ENCODE measurements around the gene CSTA.

The CSTA gene

GRCh38 chr3:122322095-122323075, 2.7 kb upstream of the CSTA start:
- DNase-seq: peak; percentile 47 to 51

GRCh38 chr3:122325769-122326168, 721 bp downstream of the CSTA start:
- no peak for DNase-seq

GRCh38 chr3:122331886-122332285, 6.8 kb downstream of the CSTA start:
- DNase-seq: no peak

DNA sequence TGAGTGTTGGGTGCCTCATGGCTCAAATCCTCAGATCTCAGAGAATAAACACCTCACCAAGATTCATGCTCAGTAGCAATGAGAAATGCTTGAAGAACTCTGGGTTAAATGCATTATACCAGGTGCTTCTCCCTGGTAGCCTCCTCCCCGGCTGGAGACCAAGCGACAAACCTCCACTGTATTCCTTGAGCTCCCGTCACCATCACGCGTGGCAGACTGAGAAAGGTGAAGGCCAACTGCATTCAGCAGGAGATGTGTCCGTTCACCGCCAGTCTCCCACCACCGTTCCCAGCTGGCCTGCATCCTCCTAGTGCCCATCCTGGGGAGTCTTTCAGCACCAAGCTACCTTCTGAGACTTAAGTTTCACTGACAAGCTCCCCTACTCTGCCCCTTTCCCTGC, 7.5 kb downstream of the CSTA start:
- no peak for DNase-seq

GRCh38 chr3:122342803-122343202, 17.8 kb downstream of the CSTA start:
- no peak for DNase-seq

DNA sequence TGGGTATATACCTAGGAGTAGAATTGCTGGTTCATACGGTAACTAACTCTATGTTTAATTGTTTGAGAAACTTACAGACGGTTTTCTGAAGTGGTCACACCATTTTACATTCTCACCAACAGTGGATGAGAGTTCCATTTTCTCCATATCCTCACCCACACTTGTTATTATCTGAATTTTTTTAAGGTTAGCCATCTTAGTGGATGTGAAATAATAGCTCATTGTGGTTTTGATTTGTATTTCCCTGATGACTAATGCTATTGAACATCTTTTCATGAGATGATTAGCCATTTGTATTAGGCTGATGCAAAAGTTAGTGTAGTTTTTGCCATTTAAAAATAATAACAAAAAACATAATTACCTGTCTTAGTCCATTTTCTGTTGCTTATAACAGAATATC, 18.6 kb downstream of the CSTA start:
- no peak for DNase-seq

DNA sequence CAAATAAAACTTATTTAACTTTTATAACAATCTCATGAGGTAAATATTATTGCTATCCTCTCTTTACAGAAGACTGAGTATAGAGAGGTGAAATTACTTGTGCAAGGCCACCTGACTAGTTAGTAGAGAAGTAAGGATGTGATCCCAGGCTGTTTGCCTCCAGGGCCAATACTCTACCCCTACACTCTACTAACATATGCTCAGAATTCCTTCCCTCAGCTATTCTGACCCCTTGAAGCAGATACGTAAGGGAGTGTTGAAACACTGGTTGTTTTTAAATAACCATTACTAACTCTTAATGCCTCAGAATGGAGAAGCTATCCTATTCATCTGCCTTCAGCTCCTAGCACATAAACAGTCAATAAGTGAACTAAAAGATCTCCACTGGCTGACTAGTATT, 24.1 kb downstream of the CSTA start:
- no peak for DNase-seq

- peak; percentile 57 to 67 for DNase-seq
Observed at GRCh38 chr3:122350814-122351418, 25.9 kb downstream of the CSTA start.

- no peak for DNase-seq
Observed at GRCh38 chr3:122351612-122352011, 26.6 kb downstream of the CSTA start.

- no peak for DNase-seq
Observed at GRCh38 chr3:122353215-122353614, 28.2 kb downstream of the CSTA start.

- DNase-seq: peak in 1 of 2 donors; percentile 15
Observed at GRCh38 chr3:122353893-122354401, 28.9 kb downstream of the CSTA start.

DNA sequence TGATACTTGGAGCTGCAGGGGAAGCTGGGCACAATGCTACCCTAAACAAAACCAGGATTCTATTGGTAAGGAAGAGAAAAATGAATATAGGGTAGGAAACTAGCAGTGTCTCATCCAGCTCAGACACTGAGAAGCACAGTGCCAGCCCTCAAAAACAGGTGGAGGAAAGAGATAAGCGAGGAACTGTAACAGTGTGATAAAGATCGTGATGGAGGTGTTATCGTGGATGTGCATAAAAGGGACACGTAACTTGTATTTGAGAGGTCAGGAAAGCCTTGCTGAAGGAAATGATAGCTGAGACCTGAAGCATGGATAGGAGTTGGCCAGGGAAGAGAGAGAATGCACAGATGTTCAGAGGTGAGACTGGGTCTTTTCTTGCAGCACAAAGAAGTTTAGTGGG, 30.6 kb downstream of the CSTA start:
- DNase-seq: no peak

GRCh38 chr3:122356402-122356801, 31.4 kb downstream of the CSTA start:
- peak; percentile 38 to 49 for DNase-seq

GRCh38 chr3:122357828-122358702, 33.0 kb downstream of the CSTA start:
- no peak for DNase-seq

DNA sequence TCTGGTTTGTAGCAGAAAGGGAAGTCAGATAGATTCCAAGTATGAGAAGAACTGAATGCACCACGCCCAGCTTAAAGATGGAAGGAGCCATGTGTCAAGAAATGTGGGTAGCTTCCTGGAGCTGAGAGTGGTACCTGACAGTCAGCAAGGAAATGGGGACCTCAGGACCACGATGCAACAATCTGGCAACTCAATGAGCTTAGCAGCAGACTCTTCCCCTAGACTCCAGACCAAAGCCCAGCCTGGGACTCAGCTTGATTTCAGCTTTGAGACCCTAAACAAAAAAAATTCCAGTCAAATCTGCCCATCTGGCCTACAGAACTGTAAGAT, 33.6 kb downstream of the CSTA start:
- DNase-seq: no peak

DNA sequence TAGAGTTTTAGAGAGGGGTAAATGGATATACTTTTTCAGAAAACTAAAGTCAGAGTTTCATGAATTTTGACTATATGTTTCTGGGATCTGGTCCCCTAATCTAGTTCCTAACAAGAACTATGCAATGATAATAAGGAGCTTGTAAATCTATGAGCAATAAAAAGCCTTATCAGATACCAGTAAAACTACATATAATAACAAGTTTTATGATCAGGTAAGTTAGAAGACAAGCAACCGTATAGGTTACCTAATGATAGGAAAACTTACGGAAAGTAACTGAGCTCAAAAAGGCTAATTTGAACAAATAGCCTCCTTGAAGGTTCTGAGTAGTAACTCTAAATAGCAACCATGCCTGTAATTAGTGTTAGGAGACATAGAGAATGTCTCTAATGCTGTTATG, 37.0 kb downstream of the CSTA start:
- DNase-seq: no peak

- DNase-seq: peak in 1 of 2 donors; percentile 13
Observed at GRCh38 chr3:122364490-122364889, 39.4 kb downstream of the CSTA start.

- DNase-seq: no peak
Observed at GRCh38 chr3:122365073-122365472, 40.0 kb downstream of the CSTA start.

GRCh38 chr3:122365582-122366378, 40.7 kb downstream of the CSTA start:
- DNase-seq: peak; percentile 46 to 74

GRCh38 chr3:122366379-122366749, 41.3 kb downstream of the CSTA start:
- no peak for DNase-seq

DNA sequence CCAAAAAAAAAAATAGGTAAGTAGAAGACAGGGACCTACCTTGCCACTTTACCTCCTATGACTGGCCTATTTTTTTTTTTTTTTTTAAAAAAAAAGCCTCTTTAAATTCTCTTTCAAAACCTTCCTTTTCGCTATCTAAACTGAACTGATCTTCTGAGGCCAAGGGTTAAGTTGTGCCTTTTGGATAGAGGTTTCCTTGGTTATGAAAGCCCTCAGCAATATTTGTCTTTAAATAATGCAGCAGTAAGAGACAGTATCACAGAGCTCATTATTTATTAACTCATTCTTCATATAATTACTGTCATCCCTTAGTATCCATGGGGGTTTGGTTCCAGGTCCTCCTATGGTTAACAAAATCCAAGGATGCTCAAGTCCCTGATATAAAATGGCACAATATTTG, 49.0 kb downstream of the CSTA start:
- no peak for DNase-seq

GRCh38 chr3:122377975-122378374, 52.9 kb downstream of the CSTA start:
- no peak for DNase-seq

Data from inflammatory macrophage treated with lipopolysaccharide for 1 hour (primary cell).